Metanephros (tissue), 1 donor: ENCODE data around the gene HRNR. TPM values are rescaled to one million over a fixed set of nuclear protein-coding genes. Genes with fewer than 3 reads are reported as not detected.

Experiments
- total RNA-seq: library from RNA; depleted of rRNA; stranded (reverse); fragments of >200 nt; gene quantifications from one replicate; pipeline ENCODE4 v1.2.3, GENCODE V29; 2014

The HRNR gene
- not detected for total RNA-seq

GRCh38 chr1:152224093-152224492 is at the start of gene HRNR:
HRNR (minus strand) TSS chr1:152224193; CDS start chr1:152223253, 940 bp downstream.

Other genes with a start within 250 kb of the HRNR start
- 76.5 TPM for gene S100A10, start 230.3 kb downstream of the HRNR start, total RNA-seq
- gene S100A11, start 187.2 kb downstream of the HRNR start, total RNA-seq: 48.2 TPM
- not detected for gene TCHHL1, start 135.1 kb downstream of the HRNR start, total RNA-seq
- 0.06 TPM for gene TCHH, start 108.7 kb downstream of the HRNR start, total RNA-seq
- gene RPTN, start 65.0 kb downstream of the HRNR start, total RNA-seq: not detected
- 0.29 TPM for gene FLG, start 101.0 kb upstream of the HRNR start, total RNA-seq
- gene FLG2, start 135.8 kb upstream of the HRNR start, total RNA-seq: 0.06 TPM
- gene CRNN, start 190.1 kb upstream of the HRNR start, total RNA-seq: not detected